NCI-H2196 treated with DMSO at 0.1 percent for 48 hours (cell line): ENCODE measurements around the gene BMP6.

Experiments used
- DNase-seq: peaks from one replicate; lab custom pipeline; 2025; ENCODE audit not compliant: unreplicated experiment; lab: John Stamatoyannopoulos, UW

Gene BMP6

DNA sequence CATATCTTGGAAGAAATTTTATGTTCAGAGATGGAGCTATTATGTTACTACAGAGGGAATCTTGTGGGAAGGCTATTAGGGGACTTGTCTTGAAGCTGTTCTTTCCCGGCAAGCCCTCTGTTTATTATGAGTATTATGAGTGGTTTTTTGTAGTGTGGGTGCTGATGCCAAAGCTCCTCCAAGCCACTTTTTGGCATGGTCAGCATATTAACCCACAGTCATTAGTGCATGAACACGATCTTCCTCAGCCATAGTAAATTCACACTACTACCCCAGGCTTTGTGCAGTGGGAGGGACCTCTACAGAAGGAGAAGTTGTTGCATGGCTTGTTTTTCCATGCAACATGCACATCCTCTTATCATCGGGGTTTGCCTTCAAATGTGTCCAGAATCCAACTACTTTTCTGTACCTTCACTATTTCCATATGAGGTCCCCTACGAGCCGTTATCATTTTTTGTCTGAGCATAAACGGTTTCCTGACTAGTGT lies 6.5 kb upstream of the BMP6 start:
- DNase-seq = no peak

DNA sequence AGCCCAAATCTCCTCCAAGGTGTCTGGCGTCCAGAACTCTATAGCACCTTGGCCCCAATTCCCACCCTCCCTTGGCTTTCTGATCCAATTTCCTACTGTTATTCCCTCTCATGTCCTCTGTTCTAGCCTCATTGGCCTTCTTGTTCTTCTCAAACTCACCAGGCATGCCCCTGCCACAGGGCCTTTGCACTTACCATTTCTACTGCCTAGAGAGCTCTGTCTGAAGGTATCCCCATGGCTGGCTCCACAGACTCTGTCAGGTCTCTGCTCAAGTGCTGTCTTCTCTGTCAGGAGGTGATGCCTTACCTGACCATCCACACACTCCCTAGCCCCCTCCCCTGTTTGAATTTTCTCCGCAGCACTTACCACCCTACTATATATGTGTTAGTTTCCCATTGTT lies 5.6 kb upstream of the BMP6 start:
- DNase-seq = no peak

DNA sequence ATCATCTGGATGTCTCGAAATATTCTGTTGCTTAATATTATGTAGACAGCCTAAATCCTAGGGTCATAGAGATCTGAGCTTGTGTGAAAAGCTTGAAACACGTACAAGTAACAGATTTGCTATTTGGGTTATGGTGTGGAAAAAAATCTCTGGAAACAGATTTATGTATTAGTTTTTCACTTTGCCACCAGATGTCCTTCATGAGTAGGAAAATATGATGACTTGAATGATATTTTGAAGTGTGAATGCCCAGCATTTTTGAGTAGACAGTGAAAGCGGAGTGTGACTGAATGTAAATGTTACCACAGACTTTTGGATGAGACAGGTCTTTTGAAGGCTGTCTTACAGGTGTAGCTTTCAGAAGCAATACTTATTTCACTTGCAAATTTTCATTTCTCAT lies 4.2 kb upstream of the BMP6 start:
- DNase-seq = peak; percentile 11

DNA sequence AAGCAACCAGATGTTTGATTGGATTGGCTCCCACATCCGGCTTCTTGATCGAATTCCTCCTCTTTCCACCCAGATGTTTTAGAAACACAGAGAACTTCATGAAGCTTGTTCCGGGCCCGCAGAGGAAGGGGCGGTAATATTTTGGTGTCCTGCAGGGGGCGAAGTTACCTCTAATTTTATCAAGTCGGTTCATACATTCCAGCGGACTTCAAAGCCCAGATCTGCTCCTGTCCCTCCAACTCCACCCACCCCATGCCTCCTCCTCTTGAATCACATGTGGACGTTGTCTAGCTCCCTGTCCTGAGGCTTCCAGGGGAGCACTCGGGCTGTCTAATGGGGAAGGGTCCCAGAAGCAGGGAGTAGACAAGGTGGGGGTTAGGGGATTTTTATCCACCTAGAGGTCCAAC lies 2.9 kb upstream of the BMP6 start:
- peak; percentile 26 for DNase-seq

DNA sequence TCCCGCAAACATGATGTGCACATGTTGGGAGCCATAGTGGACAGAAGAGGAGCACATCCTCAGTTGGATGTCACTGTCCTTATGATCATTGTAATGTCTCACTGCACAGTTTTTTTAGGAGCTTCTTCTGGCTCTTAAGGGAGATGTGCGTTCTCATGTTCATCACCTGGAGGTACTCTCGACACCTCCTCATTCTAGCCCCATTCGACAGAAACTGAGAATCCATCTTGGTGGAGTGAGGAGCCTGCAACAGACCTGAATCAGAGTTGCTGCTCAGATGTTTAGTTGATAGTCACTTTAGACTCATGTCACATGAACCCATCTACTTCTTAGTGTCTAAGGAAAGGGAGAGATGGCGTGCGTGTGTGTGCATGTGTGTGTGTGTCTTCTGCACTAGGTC lies 2.3 kb upstream of the BMP6 start:
- no peak for DNase-seq

DNA sequence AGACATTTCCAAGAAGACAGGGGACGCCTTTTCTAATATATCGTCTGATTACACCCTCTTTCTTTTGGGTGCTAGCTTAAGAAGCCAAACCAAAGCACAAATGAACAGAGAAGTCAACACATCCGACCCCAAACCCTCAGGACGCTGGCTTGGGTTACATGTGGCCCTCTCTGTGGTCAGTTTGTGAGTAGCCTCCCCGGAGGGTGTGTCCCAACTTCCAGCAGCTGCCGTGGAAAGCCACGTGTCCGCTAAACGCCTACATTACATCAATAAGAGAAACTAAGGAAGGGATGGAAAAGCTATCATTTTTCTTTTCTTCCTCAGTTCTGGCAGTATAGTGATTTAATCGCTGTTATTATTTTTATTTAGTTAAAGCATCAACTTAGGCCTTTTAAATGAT lies 487 bp upstream of the BMP6 start:
- no peak for DNase-seq

DNA sequence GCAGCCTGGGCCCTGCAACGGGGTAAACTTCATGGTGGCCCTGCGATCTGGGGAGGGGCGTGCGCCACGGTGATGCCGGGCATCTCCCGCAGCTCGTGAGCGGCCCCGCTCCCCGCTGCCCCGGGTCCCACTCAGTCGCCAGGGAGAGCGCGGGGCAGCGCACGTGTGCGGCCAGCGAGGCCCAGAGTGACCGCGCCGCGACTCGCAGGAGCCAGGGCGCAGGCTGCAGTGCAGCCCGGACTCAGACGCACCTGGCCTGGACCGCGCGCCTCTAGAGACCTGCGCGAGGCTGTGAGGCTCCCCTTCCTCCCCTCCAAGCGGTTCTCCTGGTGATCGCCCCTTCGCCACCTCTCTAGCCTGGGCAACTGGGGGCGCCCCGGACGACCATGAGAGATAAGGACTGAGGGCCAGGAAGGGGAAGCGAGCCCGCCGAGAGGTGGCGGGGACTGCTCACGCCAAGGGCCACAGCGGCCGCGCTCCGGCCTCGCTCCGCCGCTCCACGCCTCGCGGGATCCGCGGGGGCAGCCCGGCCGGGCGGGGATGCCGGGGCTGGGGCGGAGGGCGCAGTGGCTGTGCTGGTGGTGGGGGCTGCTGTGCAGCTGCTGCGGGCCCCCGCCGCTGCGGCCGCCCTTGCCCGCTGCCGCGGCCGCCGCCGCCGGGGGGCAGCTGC lies 652 bp downstream of the BMP6 start:
- DNase-seq = no peak

DNA sequence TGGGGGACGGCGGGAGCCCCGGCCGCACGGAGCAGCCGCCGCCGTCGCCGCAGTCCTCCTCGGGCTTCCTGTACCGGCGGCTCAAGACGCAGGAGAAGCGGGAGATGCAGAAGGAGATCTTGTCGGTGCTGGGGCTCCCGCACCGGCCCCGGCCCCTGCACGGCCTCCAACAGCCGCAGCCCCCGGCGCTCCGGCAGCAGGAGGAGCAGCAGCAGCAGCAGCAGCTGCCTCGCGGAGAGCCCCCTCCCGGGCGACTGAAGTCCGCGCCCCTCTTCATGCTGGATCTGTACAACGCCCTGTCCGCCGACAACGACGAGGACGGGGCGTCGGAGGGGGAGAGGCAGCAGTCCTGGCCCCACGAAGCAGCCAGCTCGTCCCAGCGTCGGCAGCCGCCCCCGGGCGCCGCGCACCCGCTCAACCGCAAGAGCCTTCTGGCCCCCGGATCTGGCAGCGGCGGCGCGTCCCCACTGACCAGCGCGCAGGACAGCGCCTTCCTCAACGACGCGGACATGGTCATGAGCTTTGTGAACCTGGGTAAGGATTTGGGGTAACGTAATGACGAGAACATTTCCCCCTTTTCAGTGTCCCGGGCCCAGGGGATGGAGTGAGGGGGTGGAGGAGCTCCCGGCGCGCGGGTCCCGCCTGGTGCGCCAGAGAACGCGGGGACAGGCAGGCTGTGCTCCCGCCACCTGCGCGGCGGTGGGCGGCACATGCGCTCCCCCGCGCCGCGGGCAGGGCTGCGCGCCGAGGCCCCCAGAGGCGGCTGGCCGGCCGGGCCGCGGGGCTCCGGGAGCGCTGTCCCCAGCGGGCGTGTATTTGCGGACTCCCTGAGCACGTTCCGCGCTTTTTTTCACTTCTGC lies 1.4 kb downstream of the BMP6 start:
- no peak for DNase-seq

DNA sequence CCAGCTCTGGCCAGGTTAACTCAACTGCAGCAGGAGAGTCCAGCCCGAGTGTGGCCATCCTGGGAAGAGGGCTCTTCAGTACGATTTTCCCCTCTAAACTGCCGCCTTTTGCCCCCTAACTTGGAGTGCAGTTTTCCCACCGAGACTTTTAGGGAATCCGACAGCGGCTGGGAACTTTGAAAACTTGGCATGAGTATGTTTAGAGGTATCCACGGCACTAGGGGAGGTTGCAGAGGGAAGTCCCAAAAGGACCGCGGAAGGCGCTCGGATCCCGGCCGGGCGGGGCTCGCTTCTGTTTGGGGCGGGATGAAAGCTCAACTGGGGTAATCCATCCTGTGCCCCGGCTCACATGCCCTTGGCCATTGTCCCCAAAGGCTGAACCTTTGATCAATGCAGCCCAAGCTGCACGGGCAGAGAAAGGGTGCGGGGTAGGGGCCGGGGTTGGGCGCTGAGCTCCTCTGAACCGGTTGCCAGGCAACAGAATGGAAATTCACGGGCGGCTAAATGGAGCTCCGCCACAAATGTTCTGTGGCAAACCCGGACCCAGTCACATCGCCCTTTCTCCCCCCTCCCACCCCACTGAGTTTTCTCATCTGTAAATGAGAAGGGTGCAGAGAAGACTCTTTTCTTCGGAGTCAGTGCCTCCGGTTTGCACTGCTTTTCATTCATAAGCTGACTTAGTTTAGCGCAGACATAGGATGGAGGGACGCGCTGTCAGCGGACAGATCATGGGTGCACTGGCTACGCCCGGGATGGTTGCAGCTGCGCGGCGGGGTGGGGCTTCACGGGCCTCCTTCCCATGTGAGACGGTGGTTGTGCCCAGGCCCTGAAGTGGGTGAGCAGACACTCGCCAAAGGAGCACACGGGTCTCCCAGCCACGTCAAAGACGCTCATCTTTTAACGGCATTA lies 2.3 kb downstream of the BMP6 start:
- peak; percentile 27 for DNase-seq

DNA sequence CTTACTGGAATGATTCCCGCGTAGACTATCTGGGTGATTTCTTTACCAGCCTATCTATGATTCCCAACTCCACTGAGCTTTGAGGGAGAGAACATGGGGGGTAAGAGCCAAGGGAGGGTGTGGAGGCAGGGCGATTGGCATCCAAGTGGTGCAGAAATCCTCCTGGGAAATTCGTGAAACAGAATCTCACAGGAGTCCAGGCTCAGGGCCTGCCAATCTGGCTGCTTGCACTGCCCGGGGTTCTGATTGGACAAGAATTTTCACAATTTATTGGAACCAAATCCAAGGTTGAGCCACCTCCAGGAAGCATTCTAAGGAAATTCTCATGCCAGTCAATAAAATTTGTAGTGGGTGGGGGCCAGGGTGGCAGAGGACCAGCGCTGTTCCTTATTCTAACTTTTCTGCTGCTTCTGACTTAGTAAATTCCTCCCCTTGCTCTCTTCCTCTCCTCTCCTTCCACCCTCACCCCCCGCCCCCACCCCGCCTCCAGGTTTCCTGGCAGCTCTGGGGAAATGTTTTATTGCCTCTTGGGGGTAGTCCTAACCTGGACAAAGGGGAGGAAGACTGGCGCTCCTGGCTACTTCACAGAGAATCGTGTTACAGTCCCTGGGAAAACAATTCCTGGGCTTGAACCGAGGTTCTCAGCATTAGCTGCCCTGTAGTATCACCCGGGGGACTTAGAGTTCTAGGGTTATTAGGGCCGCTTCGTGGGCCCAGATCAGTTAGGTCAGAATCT lies 3.1 kb downstream of the BMP6 start:
- DNase-seq = no peak

DNA sequence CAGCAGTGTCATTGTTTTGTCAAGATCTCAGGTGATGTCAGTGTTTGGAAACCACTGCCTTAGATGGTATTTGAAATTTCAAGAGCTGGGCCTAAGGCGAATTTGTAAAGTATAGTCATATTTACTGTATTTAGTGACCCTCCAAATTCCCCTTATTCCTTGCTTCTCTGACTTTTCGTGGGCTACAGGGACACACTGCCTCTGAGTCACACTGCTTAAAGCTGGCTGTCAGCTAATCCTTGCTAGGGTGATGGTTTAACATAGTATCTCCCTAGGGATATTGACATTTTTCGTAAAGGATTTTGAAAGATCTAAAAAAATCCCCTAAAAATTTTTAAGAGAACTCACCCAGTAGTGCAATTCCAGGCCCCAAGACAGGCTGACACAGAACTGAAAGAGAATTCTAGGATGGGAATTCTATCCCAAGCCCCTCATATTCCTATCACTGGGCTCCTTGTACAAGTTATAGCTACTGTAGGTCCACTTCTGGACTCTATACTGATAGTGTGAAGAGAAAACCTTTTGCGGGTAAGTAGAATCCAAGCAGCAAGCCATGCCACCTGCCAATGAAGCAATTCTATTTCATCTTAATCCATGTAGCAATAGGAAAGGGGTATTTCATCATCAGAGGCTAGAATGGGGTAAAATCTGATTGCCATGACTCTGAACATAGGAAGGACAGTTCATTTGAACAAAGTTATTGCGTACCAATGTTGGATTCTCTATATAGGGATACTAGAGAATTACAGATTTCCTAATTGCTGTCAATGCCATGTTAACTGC lies 4.3 kb downstream of the BMP6 start:
- no peak for DNase-seq

DNA sequence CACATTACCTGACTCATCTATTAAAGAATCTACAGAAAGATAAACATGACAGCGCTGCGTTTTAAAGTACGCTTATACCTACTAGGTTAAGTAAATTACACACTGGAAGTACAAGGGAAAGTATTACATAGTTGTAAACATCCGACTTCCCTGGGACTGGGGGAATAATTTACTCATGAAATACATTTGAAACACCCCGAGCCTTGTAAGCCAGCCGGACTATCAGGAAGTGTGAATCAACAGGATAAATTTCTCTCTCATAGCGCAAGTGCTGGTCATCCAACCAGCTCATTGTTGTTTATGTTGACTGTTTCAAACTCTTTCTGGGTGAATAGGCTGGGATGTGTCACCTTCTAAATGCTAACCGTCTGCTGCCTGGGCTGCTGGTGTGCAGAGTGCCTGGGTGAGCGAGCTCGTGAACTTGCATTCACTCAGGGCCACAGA lies 4.9 kb downstream of the BMP6 start:
- no peak for DNase-seq

DNA sequence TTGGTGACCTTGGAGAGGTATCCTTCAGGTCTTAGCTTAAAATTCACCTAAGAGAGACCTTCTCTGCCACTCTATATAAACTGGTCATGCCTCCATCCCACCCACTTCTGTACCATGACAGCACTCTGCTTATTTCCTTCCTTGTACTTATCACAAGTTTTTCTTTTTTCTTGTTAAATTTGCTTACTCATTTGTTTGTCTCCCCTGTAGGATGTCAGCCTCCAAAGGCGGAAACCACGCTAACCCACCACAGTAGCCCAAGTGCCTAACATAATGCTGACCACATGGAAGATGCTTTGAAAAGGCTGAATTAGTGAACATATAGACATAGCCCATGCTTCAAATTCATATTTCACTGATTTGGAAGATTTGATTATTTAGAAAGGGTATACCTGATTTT lies 5.4 kb downstream of the BMP6 start:
- DNase-seq = no peak

DNA sequence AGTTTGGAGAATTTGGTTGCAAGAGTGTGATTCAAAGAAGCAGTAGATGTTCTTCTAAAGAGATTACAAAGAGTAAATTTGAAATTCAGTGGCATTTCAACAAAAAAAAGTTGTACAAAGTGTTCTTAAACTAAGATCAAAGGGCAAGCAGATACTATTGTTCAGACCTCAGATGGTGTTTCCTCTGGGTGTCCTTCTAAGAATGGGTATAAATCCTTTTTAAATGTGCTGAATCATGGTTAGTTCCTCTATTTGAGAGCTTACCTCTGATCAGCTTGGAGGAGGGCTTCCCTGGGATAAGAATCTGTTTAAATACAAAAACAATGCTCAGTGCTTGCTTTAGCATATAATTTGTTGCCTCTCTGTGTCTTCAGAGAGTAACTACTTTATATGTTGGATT lies 6.3 kb downstream of the BMP6 start:
- no peak for DNase-seq

DNA sequence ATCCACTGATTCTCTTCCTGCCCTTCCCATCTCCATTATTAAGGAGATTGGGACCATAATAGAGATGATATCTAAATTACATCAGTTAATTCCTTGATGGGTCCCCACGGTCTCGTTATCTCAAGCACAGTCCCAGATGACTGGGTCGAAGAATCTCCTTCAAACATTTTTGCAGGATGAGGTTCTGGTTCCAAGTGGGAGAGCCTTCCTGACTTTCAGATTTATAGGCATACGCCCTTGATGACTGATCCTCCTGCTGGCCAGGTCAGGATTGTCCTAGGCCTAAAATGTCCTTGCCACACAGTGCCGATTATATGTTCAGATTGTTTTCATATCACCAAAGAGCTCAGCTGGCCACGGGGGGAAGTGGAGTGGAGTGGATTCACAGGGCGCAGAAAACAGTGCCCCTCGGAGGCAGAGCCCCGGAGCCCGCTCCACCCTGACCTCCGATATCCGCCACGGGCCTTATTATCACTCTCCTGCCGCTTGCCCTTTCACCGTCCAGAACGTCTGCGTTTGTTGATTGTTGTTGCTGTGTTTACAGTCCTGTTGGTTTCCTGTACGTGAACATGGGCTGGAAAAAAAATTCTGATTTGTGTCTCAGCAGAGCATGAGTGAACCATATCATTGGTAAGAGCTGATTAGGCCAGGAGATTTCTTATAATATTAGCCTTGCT lies 8.9 kb downstream of the BMP6 start:
- DNase-seq = no peak

DNA sequence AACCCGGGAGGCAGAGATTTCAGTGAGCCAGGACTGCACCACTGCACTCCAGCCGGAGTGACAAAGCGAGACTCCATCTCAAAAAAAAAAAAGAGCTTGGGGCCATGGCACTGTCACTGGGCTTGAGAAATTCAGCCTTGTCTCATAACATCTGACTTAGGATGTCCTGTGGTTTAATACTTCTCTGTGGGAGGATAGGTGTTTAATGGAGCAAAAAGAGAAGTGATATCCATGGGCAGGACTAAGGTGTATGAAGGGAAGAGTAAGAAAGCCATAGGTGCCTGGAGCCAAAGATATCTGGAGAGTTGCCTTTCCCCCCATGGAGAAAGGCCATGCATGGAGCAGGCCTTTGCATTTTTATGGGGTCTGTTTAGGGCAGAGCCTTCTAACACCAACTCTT lies 11.2 kb downstream of the BMP6 start:
- DNase-seq = no peak

DNA sequence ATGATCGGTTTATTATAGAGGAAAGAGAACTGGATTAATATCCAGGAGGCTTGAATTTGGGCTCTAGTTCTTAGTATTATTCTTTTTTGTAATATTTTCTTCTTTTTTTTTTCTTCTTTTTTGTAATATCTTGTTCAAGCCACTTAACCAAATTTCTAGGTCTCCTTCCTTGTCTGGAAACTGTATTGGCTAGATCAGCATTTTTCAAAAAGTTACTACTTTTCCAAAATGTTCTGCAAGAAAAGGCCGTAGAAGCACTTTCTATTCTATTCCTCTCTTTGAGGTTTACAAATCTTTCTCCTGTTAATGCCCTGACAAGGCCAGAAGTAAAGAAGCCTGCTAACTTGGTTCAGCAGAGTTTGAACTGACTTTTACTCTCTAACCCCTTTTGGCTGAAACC lies 12.0 kb downstream of the BMP6 start:
- no peak for DNase-seq

DNA sequence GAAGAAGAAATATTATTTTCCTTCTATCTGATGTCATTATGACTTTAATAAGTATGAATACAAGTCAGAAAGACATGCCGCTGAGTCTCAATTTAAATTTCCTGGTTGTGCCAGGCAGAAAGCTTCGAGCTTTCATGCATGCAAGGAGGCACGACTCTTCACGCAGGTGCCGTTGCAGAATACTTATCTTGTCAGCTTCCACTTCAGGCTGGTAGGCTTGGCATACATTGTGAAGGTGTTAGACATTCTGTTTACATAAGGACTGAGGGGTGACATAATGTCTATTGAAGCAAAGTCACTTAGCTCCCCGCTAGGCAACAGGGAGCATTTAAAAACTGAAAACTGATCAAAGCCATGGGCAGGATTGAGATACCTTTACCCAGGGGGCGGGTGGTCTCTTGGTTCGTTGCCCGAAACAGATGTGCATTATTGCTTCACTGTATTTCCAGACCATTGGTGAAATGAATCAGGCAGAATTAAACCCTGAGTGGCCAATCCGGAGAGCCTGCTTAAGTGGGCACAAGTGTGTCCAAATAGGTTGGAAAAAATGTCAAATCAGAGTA lies 16.4 kb downstream of the BMP6 start:
- no peak for DNase-seq

DNA sequence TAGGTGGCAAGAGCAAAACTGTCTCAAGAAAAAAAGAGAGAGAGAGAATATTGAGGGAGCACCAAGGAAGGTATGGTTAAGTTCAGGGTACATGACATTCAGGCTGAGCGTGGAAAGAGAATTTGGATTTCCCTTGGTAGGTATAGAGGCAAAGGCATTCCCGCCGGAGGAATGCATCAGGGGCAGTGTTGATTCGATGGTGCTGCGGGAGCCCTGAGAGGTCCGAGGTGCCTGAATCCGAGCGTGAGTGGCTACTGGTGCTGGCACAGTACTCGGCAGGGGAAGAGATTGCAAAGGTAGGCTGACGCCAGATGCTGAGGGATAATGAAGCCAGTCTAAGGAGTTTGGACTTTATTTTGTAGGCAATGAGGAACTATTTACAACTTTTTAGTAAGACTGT lies 20.0 kb downstream of the BMP6 start:
- no peak for DNase-seq
